HG03354 (cell line): ENCODE data around the gene FAM83C.

Experiments
- ATAC-seq: cut with Tn5 transposase; IDR thresholded peaks from one replicate; pipeline ENCODE4 v1.9.1; 2021; ENCODE audit warnings: mild to moderate bottlenecking; ENCODE audit not compliant: unreplicated experiment, poor library complexity, severe bottlenecking

Gene FAM83C

DNA sequence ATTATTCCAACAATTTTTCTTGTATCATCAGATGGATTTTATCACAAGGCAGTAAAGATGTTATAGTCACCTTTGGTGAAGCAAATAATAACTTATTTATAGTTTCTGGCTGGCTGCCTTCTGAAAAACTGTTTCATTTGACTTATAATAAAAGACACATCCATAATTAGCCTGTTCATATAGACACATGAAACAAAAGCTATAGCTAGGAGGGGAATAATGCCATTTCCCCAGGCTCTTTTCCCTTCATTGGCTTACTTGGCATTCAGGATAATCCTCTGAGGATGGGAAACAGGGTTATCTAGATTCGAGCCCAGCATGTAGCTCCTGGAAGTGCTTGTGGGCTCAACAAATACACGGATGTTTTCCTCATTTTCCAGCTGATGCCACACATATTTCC is 48.2 kb downstream of the FAM83C start:
- ATAC-seq: no peak

DNA sequence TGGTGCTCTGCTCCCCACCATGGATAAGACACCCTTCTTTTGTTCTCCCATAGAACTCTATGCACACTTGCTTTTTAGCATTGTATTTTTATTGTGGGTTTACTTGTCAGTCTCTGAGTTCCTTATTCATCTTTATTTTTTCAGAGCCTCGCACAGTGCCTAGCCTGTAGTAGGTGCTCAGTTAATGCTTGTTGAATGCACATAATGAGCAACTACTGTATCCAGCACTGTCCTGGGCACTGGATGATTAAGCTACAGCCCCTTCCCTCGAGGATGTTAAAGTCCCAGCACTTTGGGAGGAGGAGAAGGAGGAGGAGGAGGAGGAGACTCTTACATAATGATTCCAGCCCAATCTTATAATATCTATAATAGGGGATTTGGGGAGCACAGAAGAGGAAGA is 48.9 kb downstream of the FAM83C start:
- no peak for ATAC-seq

DNA sequence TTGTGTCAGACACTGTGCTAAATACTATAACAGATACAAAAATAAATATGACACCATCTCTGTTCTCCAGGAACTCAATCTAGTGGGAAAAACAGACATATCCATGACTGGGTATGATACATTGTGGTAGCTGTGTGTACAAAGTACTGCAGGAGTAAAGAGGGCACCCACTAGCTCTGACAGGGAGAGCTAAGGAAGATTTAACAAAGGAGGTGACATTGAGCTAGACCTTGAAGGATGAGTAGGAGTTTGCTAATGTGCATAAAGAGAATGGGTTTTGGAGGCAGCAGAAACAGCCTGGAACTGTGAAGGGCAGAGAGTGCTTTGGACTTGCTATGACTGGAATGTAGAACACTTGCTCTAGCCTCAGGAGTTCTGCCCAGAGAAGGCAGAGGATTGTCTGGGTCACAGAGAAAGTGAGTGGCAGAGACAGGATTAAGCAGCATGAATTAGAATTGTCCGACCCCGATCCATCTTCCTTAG is 51.4 kb downstream of the FAM83C start:
- no peak for ATAC-seq

DNA sequence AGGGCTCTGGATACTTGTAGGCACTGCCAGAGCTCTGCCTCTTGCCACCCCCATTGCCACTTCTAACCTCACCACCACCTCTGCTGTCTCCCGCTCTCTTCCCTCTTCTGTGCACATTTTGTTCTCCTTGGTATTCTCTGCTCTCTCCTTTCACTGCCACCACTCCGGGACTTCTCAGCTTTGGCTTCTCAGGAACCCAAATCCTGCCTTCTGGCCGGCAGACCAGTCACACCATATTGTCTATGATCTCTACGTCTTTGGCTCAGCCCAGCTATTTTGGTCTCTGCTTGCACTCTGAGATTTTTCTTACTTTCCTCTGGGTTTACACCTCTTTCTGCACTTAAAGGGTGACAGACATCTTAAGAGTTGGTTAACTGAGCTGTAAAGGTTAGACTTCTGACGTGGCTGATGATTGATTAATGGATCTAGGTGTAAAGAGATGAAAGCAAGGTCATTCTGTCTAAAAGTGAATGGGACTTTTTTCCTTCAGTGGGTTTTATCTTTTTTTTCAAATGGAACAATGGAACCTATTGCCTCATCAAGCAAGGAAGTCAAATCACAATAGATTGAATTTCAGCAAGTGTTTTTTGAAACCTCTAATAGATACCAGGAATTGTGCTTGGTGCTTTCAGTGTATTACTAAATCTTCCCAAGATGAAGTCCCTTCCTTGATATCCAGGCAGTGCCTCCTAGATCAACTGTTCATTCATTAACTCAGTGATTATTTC is 52.0 kb downstream of the FAM83C start:
- ATAC-seq: no peak

DNA sequence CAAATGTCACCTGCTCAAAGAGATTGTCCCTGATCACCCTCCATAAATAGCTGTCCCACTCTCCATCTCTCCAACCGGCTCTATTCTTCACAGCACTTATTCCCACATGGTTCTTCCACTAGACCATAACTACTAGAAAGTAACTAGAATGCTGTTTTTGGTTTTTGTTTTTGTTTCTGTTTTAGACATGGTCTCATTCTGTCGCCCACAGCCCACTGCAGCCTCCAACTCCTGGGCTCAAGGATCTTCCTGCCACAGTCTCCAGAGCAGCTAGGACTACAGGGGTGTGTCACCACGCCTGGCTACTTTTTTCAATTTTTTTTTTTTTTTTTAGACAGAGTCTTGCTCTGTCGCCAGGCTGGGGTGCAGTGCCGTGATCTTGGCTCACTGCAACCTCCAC is 53.5 kb downstream of the FAM83C start:
- ATAC-seq: no peak

DNA sequence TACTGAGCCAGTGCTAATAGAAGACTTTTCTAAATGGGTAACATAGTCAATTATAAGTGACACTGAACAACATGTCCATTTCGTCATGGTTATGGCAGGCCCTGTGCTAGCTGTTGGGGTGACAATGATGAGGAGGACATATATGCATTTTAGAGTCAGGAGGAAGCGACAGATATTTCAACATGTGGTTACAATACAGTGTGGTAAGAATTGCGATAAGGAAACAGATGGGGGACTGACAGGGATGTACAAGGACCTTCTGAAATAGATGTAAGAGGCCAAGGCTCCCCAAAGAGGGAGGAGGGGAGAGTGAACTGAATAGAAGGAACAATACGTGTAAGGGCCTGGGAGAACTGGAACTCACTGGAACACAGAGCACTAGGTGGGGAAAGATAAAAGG is 54.1 kb downstream of the FAM83C start:
- no peak for ATAC-seq

DNA sequence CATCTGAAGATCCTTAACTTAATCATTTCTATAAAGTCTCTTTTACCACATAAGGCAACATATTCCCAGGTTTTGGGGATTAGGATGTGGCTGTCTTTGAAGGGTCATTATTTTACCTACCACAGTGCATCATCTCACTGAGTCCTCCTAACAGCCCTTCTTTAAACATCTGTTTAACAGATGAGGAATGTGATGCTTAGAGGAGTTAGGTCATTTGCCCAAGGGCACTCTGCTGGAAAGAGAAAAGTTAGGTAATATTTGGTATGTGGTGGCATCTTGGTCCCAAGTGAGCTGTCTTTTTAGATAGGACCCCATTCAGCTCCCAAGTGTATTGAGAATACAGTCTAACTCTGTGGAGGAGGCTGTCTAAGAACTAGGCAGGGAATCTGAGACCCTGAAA is 54.7 kb downstream of the FAM83C start:
- ATAC-seq: no peak

DNA sequence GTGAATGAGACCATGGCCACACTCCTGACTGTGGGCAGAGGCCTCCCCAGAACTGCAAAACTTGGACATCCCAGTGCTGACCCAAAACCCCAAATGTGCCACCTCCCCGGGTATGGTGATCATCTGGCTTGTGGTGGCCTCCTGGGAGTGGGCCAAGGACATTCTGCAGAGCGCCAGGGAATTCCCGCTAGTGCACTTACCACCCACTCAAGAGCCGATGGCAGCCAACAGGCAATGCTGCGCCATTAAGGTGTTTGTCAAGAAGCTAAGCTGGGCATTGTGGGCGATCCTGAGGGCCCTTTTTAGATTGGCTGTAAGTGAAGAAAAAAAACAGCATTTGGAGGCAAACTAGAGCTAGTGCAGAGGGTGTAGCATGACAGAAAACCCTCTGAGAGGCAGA is 56.3 kb downstream of the FAM83C start:
- ATAC-seq: no peak
